GM12865 (cell line): ENCODE measurements around the gene TMEM131.

ENCODE experiments used
- DNase-seq: peaks from one replicate; pipeline ENCODE4 v3.0.0; 2010; ENCODE audit warnings: low read depth
- H3K4me3 ChIP-seq: 2 replicates; pipeline ENCODE4 v1.5.1; 2011; ENCODE audit warnings: mild to moderate bottlenecking, low read depth, low read length, control low read depth
- TF ChIP-seq, protein P1 (sequence below): IDR thresholded peaks from 2 replicates; pipeline ENCODE4 v1.5.1; 2011; ENCODE audit warnings: low read length, control low read depth, low read depth, inconsistent platforms; ENCODE audit not compliant: insufficient read depth; ENCODE audit errors: missing control alignments

The TMEM131 gene

DNA sequence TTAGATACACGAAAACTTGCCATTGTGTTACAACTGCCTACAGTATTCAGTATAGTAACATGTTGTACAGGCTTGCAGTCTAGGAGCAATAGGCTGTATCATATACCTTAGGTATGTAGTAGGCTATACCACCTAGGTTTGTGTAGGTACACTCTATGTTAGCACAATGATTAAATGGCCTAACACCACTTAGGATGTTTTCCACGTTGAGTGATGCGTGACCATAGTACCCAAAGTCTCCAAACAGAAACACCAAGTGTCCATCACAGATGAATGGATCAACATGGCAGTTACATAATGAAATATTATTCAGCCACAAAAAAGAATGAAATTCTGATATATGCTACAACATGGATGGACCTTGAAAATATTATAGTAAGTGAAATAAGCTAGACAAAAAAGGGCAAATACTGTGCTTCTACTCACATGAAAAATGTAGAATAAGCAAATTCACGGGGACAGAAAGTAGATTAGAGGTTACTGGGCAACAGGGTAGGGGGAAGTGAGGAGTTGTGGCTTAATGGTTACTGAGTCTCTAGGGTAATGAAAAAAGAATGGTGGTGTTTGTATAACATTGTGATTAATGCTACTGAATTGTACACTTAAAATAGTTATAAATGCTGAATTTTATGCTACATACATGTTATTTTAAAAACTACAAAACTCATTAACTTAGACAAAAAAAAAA lies 62.6 kb downstream of the TMEM131 start:
- H3K4me3 ChIP-seq = no peak overlapping the region
- DNase-seq = peak; percentile 52
- TF ChIP-seq, protein P1, sequence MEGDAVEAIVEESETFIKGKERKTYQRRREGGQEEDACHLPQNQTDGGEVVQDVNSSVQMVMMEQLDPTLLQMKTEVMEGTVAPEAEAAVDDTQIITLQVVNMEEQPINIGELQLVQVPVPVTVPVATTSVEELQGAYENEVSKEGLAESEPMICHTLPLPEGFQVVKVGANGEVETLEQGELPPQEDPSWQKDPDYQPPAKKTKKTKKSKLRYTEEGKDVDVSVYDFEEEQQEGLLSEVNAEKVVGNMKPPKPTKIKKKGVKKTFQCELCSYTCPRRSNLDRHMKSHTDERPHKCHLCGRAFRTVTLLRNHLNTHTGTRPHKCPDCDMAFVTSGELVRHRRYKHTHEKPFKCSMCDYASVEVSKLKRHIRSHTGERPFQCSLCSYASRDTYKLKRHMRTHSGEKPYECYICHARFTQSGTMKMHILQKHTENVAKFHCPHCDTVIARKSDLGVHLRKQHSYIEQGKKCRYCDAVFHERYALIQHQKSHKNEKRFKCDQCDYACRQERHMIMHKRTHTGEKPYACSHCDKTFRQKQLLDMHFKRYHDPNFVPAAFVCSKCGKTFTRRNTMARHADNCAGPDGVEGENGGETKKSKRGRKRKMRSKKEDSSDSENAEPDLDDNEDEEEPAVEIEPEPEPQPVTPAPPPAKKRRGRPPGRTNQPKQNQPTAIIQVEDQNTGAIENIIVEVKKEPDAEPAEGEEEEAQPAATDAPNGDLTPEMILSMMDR = no peak

DNA sequence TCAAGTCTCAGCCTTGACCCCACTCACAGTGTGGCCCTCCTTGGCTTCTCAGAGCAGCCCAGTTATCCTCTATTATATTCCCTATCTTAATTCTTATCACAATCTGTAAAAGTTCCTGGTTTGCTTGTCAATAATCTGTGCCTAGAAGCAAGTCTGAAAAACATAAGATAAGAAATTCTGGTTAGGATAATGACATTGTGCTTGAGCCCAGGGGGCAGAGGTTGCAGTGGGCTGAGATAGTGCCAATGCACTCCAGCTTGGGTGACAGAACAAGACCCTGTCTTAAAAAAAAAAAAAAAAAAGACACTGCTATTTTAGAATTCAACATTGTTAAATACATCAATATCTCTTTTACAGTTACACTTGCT lies 63.9 kb downstream of the TMEM131 start:
- TF ChIP-seq, protein P1 = no peak
- no peak overlapping the region for H3K4me3 ChIP-seq
- DNase-seq = no peak

DNA sequence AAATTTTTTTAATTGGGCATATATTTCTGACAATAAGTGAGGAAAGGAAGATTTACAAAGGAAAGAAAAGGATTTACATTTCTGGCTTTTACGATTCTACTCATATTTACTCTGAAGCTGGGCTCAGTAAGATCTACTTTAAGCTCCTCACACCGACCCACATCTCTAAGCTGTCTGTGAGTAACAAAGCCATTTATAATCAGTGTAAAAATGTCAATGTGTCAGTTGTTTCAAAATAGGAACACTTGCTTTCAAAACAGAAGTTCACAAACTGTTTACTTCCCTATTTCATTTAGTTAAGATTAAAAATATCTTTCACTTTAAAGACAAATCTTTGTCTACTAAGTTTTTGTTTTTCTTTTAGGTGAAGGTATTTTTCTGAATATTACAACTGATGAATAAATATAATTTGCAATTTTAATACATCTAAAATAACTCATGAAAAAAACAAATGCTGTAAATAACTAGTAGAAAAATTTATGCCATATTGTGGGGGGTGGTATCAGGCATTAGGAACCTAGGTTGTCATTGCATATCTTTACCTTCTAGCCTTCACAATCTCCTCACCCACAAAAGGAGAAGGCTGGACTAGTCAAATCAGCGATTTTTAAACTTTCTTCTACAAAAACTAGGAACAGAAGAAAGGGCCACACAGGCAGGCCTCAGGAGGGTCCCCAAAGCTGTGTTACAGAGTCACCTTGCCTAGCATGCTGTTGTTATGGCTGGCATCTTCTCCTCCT lies 64.5 kb downstream of the TMEM131 start:
- peak overlapping the region; percentile 44 for H3K4me3 ChIP-seq
- peak; percentile 53 for DNase-seq
- TF ChIP-seq, protein P1 = no peak

DNA sequence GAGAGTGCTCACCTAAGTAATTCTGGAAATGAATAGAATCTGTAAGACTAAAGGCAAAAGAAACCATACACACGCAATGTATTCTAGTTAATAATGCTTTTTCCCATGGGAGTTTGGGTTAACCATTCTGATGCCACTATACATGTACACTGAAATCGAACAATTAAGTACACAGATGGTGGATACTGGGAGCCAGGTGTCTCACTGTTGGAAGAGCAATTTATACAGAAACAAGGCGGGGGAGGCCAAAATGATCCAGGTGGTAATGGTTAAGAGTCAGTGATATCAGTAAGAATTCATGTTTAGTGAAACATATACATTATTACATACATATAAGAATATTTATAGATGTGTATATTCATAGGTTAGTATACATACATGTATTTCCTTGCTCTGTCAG lies 67.2 kb downstream of the TMEM131 start:
- no peak for DNase-seq
- TF ChIP-seq, protein P1 = no peak
- H3K4me3 ChIP-seq = no peak overlapping the region

DNA sequence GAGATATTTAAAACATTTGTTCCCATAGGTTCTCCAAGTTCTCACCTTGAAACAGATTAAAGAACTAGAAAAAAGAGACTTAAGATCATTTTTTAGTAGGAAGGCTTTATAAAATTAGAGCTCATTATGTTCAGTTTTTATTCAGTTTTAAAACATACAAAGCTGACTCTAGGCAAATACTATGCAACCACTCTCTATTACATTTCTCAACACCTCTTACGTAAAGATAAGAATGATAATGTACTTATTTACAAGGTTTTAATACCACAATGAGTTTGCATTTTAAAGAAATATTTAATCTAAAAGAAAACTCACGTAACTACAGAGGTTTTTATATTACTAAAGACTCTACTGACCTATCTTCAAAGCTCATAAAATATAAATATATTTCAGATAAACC lies 68.8 kb downstream of the TMEM131 start:
- TF ChIP-seq, protein P1 = no peak
- no peak for DNase-seq
- H3K4me3 ChIP-seq = no peak overlapping the region

DNA sequence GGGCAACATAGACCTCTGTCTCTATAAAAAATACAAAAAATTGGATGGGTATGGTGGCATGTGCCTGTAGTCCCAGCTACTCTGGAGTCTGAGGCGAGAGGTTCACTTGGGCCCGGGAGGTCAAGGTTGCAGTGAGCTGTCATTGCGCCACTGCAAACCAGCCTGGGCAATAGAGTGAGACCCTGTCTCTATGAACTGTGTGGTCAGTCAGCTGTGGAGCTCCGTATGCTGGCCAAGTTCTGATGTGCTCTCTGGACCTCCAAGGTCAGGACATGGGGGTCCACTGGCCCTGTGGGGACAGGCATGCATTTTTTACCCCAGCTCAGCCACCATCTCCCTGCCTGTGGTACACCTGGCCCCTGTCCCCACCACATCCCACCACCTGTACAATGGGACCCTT lies 71.6 kb downstream of the TMEM131 start:
- no peak overlapping the region for H3K4me3 ChIP-seq
- TF ChIP-seq, protein P1 = no peak
- DNase-seq = no peak
